ENCODE measurements around the gene CXCL13. TPM values are rescaled to one million over a fixed set of nuclear protein-coding genes. Genes with fewer than 3 reads are reported as not detected.

The CXCL13 gene
- total and polyA plus RNA-seq, 2 experiments from 2014 or later, result not detected

- Mint-ChIP-seq H3K4me1 (no peaks in the 10 kb centered on the region), H3K36me3 (ENCODE audit: low read depth) (no peaks in the 10 kb centered on the region), H3K27me3 (ENCODE audit: insufficient read depth, low read depth, poor library complexity) (peaks cover 4% of the 10 kb centered on the region), H3K9me3 (peaks cover 6% of the 10 kb centered on the region; the same call in 2 of the 3 replicates), H3K4me3 (no peak overlapping the region), H3K27ac (no peak overlapping the region)
- H3K27me3 ChIP-seq (ENCODE audit: insufficient read depth), result no peaks in the 10 kb centered on the region
- DNase-seq (ENCODE audit: low spot score), result no peak
- no peaks in the 10 kb centered on the region for H3K36me3 ChIP-seq (ENCODE audit: insufficient read depth)
- no peak overlapping the region for H2AFZ ChIP-seq
- TF ChIP-seq ETS1 (IDR thresholded peaks at IDR 0.05), result no peak
- TF ChIP-seq CREB1 (CRISPR knock-in tag; IDR thresholded peaks at IDR 0.05; ENCODE audit: low read depth), result no peak
- no peak for TF ChIP-seq NANOG (IDR thresholded peaks at IDR 0.05; ENCODE audit: borderline replicate concordance)
- no peak for TF ChIP-seq EZH2 (IDR thresholded peaks at IDR 0.05; ENCODE audit: low read depth, unreplicated experiment)
- TF ChIP-seq, protein P1, sequence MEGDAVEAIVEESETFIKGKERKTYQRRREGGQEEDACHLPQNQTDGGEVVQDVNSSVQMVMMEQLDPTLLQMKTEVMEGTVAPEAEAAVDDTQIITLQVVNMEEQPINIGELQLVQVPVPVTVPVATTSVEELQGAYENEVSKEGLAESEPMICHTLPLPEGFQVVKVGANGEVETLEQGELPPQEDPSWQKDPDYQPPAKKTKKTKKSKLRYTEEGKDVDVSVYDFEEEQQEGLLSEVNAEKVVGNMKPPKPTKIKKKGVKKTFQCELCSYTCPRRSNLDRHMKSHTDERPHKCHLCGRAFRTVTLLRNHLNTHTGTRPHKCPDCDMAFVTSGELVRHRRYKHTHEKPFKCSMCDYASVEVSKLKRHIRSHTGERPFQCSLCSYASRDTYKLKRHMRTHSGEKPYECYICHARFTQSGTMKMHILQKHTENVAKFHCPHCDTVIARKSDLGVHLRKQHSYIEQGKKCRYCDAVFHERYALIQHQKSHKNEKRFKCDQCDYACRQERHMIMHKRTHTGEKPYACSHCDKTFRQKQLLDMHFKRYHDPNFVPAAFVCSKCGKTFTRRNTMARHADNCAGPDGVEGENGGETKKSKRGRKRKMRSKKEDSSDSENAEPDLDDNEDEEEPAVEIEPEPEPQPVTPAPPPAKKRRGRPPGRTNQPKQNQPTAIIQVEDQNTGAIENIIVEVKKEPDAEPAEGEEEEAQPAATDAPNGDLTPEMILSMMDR (conservative IDR thresholded peaks at IDR 0.05; ENCODE audit: low read depth in 2 of 2), result no peak
- TF ChIP-seq POLR2AphosphoS5 (IDR thresholded peaks at IDR 0.05; ENCODE audit: low read depth), result no peak
- TF ChIP-seq STAT1 (IDR thresholded peaks at IDR 0.05; ENCODE audit: unreplicated experiment), result no peak
- TF ChIP-seq JUNB (IDR thresholded peaks at IDR 0.05; ENCODE audit: unreplicated experiment), result no peak
- H3K4me2 ChIP-seq, result no peak overlapping the region
- no peaks in the 10 kb centered on the region for H3K4me1 ChIP-seq (ENCODE audit: insufficient read depth)
- H4K20me1 ChIP-seq (replicated peaks; ENCODE audit: insufficient read depth), result no peaks in the 10 kb centered on the region
- H3F3A ChIP-seq (replicated peaks; ENCODE audit: low read depth), result no peaks in the 10 kb centered on the region
- peaks cover 5% of the 10 kb centered on the region; the same call in 1 of the 2 replicates for H3K9me2 ChIP-seq (ENCODE audit: insufficient read depth)
- no peaks in the 10 kb centered on the region for H3K79me2 ChIP-seq (replicated peaks; ENCODE audit: insufficient read depth)
- ATAC-seq, result no peak
- H3K4me3 ChIP-seq, result no peak overlapping the region
- H3K27ac ChIP-seq (ENCODE audit: low read depth), result no peak overlapping the region
Observed at GRCh38 chr4:77635246-77635645, 29.6 kb downstream of the CXCL13 start.

DNA sequence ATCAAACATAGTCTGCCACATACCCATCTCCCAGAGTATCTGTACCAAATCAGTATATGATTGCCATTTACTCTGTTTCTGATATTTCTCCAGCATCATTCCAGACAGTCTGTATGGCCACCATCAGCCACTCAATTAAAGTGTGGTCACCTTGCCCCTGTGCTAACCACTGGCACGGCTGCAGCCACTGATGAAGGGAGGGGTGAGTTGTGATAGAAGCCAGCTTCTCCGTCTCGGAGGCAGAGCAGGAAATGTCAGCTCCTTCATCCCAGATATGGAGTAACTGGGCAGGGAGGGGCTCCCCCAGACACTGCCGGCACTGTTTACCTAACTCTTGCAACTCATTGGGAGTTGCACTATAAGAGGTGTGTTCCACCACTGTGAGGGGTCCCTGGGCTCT is 30.3 kb downstream of the CXCL13 start:
- Histone ChIP-seq H2AFZ (no peak overlapping the region), H3F3A (replicated peaks; ENCODE audit: low read depth) (no peaks in the 10 kb centered on the region), H3K4me1 (ENCODE audit: insufficient read depth) (no peaks in the 10 kb centered on the region), H3K4me3 (no peak overlapping the region), H3K36me3 (ENCODE audit: insufficient read depth) (no peaks in the 10 kb centered on the region), H4K20me1 (replicated peaks; ENCODE audit: insufficient read depth) (no peaks in the 10 kb centered on the region), H3K79me2 (replicated peaks; ENCODE audit: insufficient read depth) (no peaks in the 10 kb centered on the region), H3K9me2 (ENCODE audit: insufficient read depth) (peaks cover 5% of the 10 kb centered on the region; the same call in 1 of the 2 replicates), H3K27ac (ENCODE audit: low read depth) (no peak overlapping the region), H3K27me3 (ENCODE audit: insufficient read depth) (no peaks in the 10 kb centered on the region), H3K4me2 (no peak overlapping the region)
- TF ChIP-seq POLR2AphosphoS5 (IDR thresholded peaks at IDR 0.05; ENCODE audit: low read depth), result no peak
- no peak for TF ChIP-seq STAT1 (IDR thresholded peaks at IDR 0.05; ENCODE audit: unreplicated experiment)
- TF ChIP-seq, protein P2, sequence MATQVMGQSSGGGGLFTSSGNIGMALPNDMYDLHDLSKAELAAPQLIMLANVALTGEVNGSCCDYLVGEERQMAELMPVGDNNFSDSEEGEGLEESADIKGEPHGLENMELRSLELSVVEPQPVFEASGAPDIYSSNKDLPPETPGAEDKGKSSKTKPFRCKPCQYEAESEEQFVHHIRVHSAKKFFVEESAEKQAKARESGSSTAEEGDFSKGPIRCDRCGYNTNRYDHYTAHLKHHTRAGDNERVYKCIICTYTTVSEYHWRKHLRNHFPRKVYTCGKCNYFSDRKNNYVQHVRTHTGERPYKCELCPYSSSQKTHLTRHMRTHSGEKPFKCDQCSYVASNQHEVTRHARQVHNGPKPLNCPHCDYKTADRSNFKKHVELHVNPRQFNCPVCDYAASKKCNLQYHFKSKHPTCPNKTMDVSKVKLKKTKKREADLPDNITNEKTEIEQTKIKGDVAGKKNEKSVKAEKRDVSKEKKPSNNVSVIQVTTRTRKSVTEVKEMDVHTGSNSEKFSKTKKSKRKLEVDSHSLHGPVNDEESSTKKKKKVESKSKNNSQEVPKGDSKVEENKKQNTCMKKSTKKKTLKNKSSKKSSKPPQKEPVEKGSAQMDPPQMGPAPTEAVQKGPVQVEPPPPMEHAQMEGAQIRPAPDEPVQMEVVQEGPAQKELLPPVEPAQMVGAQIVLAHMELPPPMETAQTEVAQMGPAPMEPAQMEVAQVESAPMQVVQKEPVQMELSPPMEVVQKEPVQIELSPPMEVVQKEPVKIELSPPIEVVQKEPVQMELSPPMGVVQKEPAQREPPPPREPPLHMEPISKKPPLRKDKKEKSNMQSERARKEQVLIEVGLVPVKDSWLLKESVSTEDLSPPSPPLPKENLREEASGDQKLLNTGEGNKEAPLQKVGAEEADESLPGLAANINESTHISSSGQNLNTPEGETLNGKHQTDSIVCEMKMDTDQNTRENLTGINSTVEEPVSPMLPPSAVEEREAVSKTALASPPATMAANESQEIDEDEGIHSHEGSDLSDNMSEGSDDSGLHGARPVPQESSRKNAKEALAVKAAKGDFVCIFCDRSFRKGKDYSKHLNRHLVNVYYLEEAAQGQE (IDR thresholded peaks at IDR 0.05; ENCODE audit: unreplicated experiment), result no peak
- TF ChIP-seq EZH2 (IDR thresholded peaks at IDR 0.05; ENCODE audit: low read depth, unreplicated experiment), result no peak
- no peak for TF ChIP-seq NANOG (IDR thresholded peaks at IDR 0.05; ENCODE audit: borderline replicate concordance)
- no peak for DNase-seq (ENCODE audit: low spot score)
- Mint-ChIP-seq H3K4me3 (no peak overlapping the region), H3K27me3 (ENCODE audit: insufficient read depth, low read depth, poor library complexity) (peaks cover 4% of the 10 kb centered on the region), H3K27ac (no peak overlapping the region), H3K4me1 (no peaks in the 10 kb centered on the region), H3K9me3 (peaks cover 6% of the 10 kb centered on the region; the same call in 2 of the 3 replicates), H3K36me3 (ENCODE audit: low read depth) (no peaks in the 10 kb centered on the region)
- ATAC-seq, result no peak
